Spleen (tissue), 11 donors: ENCODE results near the gene PEAK1. TPM values are rescaled to one million over a fixed set of nuclear protein-coding genes. Genes with fewer than 3 reads are reported as not detected.

Source experiments
- DNase-seq: peaks from one replicate; pipeline ENCODE4 v3.0.0-alpha.2; 2020
- H3K27ac ChIP-seq, 8 donors: fragments of 200-600 bp; sonication (generic) in 7 of 8; 1 replicate in 4 of 8; 2 replicates in 4 of 8; pipeline versions ENCODE4 v1.5.0 to v1.8.0; 2016 to 2021; ENCODE audit warnings: inconsistent platforms in 4 of 8, mild to moderate bottlenecking in 4 of 8, moderate library complexity in 1 of 8
- H3K27me3 ChIP-seq, 7 donors: fragments of 200-600 bp; sonication (generic) in 6 of 7; replicated peaks in 1 of 7; 1 replicate in 4 of 7; 2 replicates in 3 of 7; pipeline versions ENCODE4 v1.5.0 to v1.8.0; 2016 to 2021; ENCODE audit warnings: inconsistent platforms in 3 of 7, mild to moderate bottlenecking in 1 of 7
- H3K36me3 ChIP-seq, 6 donors: fragments of 200-600 bp; sonication (generic) in 5 of 6; 1 replicate in 4 of 6; 2 replicates in 2 of 6; pipeline versions ENCODE4 v1.5.0 to v1.8.0; 2016 to 2021; ENCODE audit warnings: inconsistent platforms in 2 of 6
- H3K4me1 ChIP-seq, 6 donors: fragments of 200-600 bp; sonication (generic) in 5 of 6; 1 replicate in 3 of 6; 2 replicates in 3 of 6; pipeline versions ENCODE4 v1.5.0 to v1.8.0; 2016 to 2021; ENCODE audit warnings: inconsistent platforms in 3 of 6
- H3K4me3 ChIP-seq, 8 donors: fragments of 200-600 bp; sonication (generic) in 7 of 8; 1 replicate in 4 of 8; 2 replicates in 4 of 8; pipeline versions ENCODE4 v1.5.0 to v1.8.0; 2016 to 2021; ENCODE audit warnings: inconsistent platforms in 4 of 8, mild to moderate bottlenecking in 4 of 8, moderate library complexity in 2 of 8
- H3K9me3 ChIP-seq, 8 donors: fragments of 200-600 bp; sonication (generic) in 7 of 8; 1 replicate in 4 of 8; 2 replicates in 4 of 8; pipeline versions ENCODE4 v1.5.0 to v1.8.0; 2016 to 2021; ENCODE audit warnings: inconsistent platforms in 4 of 8
- POLR2A ChIP-seq, 3 donors: fragments of 450-650 bp; IDR thresholded peaks; one replicate each; pipeline ENCODE4 v1.5.1; 2017; ENCODE audit warnings: antibody characterized with exemption in 3 of 3, mild to moderate bottlenecking in 1 of 3
- POLR2AphosphoS5 ChIP-seq, 3 donors: sonication (generic); formaldehyde crosslinking; IDR thresholded peaks; one replicate each; pipeline ENCODE4 v1.5.1; 2017; ENCODE audit warnings: antibody characterized with exemption in 3 of 3
- WGBS, 5 donors: extraction: QIAGEN DNeasy Blood & Tissue Kit in 3 of 5; methylation state at CpG; one replicate each; pipeline versions ENCODE4 v1.1.5 to v1.1.7; 2013 to 2018; 5-methylcytosine and 5-hydroxymethylcytosine counted together
- intact Hi-C: fragments of 100-400 bp; cut with DNase I; formaldehyde crosslinking; loops from one replicate; pipeline ENCODE4 v1.15.0; 2023; ENCODE audit warnings: low total_unique reads
- polyA plus RNA-seq, 3 donors: library from polyadenylated mRNA; stranded (reverse); fragments of 200-250 nt; gene quantifications; one replicate each; pipeline ENCODE4 v1.2.1, GENCODE V29; 2013
- total RNA-seq, 7 donors: library from RNA; depleted of rRNA in 3 of 7; stranded (reverse); fragments of >200 nt in 3 of 7; fragmentation: NEBNext Ultra II Directional in 4 of 7; extraction: Animal tissue kit (Norgen Biotek cat#: 25700) in 4 of 7; gene quantifications; one replicate each; pipeline versions ENCODE4 v1.1.0 to v1.2.1, GENCODE V29; 2016 to 2021
- TF ChIP-seq, protein P1 (sequence below), 11 experiments: fragments of 200-600 bp in 7 of 11; fragments of 450-650 bp in 4 of 11; sonication (generic) in 4 of 11; IDR thresholded peaks in 8 of 11; conservative IDR thresholded peaks in 3 of 11; 1 replicate in 7 of 11; 2 replicates in 4 of 11; pipeline versions ENCODE4 v1.4.0 to v1.8.0; 2016 to 2021; ENCODE audit warnings: antibody characterized with exemption in 11 of 11, inconsistent platforms in 4 of 11, mild to moderate bottlenecking in 1 of 11
- donor health status: healthy with polysubstance abuse.
- donor health status: DM: no; HTN: no; CAD: no; lungs with moderate emphysema.
- donor health status: DM: no; HTN: no; CAD: no.
- donor health status: Bipolar disorder and iron deficiency.
- donor health status: healthy.
- donor health status: DM: no; HTN: no; CAD: no.
- donor health status: DM: yes; HTN: yes; CAD: no.

PEAK1 gene
- total and polyA plus RNA-seq, 10 donors: 5.0 to 415 (median 175) TPM

- TF ChIP-seq POLR2A (IDR thresholded peaks at IDR 0.05): no peak
- TF ChIP-seq, protein P1, sequence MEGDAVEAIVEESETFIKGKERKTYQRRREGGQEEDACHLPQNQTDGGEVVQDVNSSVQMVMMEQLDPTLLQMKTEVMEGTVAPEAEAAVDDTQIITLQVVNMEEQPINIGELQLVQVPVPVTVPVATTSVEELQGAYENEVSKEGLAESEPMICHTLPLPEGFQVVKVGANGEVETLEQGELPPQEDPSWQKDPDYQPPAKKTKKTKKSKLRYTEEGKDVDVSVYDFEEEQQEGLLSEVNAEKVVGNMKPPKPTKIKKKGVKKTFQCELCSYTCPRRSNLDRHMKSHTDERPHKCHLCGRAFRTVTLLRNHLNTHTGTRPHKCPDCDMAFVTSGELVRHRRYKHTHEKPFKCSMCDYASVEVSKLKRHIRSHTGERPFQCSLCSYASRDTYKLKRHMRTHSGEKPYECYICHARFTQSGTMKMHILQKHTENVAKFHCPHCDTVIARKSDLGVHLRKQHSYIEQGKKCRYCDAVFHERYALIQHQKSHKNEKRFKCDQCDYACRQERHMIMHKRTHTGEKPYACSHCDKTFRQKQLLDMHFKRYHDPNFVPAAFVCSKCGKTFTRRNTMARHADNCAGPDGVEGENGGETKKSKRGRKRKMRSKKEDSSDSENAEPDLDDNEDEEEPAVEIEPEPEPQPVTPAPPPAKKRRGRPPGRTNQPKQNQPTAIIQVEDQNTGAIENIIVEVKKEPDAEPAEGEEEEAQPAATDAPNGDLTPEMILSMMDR (IDR thresholded peaks at IDR 0.05 in 8 of 11, conservative IDR thresholded peaks at IDR 0.05 in 3 of 11): no peak
- Histone ChIP-seq H3K4me3 (no peak overlapping the region), H3K9me3 (peaks cover 0 to 31% (median 23%) of the 10 kb centered on the region in 8 donors), H3K27me3 (no peaks in the 10 kb centered on the region), H3K4me1 (peaks cover 0 to 27% (median 12%) of the 10 kb centered on the region in 6 donors), H3K27ac (peak overlapping the region in 7 of 8 donors; percentile 62 to 76 (median 71)), H3K36me3 (peaks cover 0 to 63% (median 7%) of the 10 kb centered on the region in 6 donors)
- no peak for DNase-seq
- intact Hi-C loops: no loop called here
Observed at GRCh38 chr15:77143616-77144015, 276.3 kb downstream of the PEAK1 start.

- H3K4me1 ChIP-seq: peaks cover 0 to 27% (median 12%) of the 10 kb centered on the region in 6 donors
- H3K9me3 ChIP-seq: peaks cover 0 to 31% (median 23%) of the 10 kb centered on the region in 8 donors
- no peak for DNase-seq
- H3K4me3 ChIP-seq: no peak overlapping the region
- intact Hi-C loops: no loop called here
- no peaks in the 10 kb centered on the region for H3K27me3 ChIP-seq
- no peak for TF ChIP-seq POLR2AphosphoS5 (IDR thresholded peaks at IDR 0.05)
- no peak for TF ChIP-seq POLR2A (IDR thresholded peaks at IDR 0.05)
- TF ChIP-seq, protein P1 (IDR thresholded peaks at IDR 0.05 in 8 of 11, conservative IDR thresholded peaks at IDR 0.05 in 3 of 11): no peak
- 92 to 95% (median 94%) methylated on average over 7 of the region's 7 CpGs for WGBS, 5 donors
- H3K27ac ChIP-seq: peak overlapping the region in 6 of 8 donors; percentile 62 to 76 (median 71)
- H3K36me3 ChIP-seq: peaks cover 0 to 67% (median 8%) of the 10 kb centered on the region in 6 donors
Observed at GRCh38 chr15:77143191-77143590, 276.7 kb downstream of the PEAK1 start.

DNA sequence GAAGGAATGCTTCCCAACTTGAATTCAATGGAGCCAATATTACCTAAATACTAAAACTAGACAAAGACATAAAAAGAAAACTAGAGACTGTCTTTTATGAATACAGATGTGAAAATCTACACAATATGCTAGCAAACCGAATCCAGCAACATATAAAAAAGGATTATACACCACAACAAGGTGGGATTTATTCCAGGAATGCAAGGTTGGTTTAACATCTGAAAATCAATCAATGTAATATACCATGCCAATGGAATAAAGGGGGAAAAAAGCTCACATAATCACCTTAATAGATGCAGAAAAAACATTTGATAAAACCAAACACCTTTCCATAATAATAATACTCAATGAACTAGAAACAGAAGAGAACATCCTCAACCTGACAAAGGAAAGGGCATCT, 279.7 kb downstream of the PEAK1 start:
- DNase-seq: no peak
- Histone ChIP-seq H3K36me3 (peaks cover 0 to 81% (median 8%) of the 10 kb centered on the region in 6 donors), H3K4me3 (no peak overlapping the region), H3K27ac (no peak overlapping the region), H3K4me1 (peaks cover 0 to 25% (median 7%) of the 10 kb centered on the region in 6 donors), H3K27me3 (no peaks in the 10 kb centered on the region), H3K9me3 (peaks cover 0 to 43% (median 25%) of the 10 kb centered on the region in 8 donors)
- WGBS, 5 donors: 80 to 92% (median 91%) methylated on average over 1 of the region's 1 CpG
- TF ChIP-seq POLR2AphosphoS5 (IDR thresholded peaks at IDR 0.05) (no peak), POLR2A (IDR thresholded peaks at IDR 0.05) (no peak)
- intact Hi-C loops: no loop called here

DNA sequence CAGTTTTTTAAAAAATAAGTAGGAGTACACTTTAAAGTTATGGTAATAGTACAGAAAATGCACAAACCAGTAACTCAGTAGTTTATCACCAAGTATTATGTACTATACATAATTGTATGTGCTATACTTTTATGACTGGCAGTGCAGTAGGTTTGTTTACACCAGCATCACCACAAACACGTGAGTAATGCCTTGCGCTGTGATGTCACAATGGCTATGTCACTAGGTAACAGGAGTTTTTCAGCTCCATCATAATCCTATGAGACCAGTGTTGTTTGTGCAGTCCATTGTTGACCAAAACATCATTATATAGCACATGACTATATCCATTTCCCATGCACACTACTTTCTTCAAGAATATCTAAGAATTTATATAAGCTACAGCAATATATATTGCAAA, 280.6 kb downstream of the PEAK1 start:
- no peak for TF ChIP-seq POLR2AphosphoS5 (IDR thresholded peaks at IDR 0.05)
- TF ChIP-seq POLR2A (IDR thresholded peaks at IDR 0.05): no peak
- DNase-seq: no peak
- 90 to 98% (median 96%) methylated on average over 2 of the region's 2 CpGs for WGBS, 5 donors
- Histone ChIP-seq H3K27me3 (no peaks in the 10 kb centered on the region), H3K4me3 (no peak overlapping the region), H3K9me3 (peaks cover 0 to 43% (median 25%) of the 10 kb centered on the region in 8 donors), H3K4me1 (peaks cover 0 to 15% (median 7%) of the 10 kb centered on the region in 6 donors), H3K27ac (no peak overlapping the region), H3K36me3 (peaks cover 0 to 82% (median 8%) of the 10 kb centered on the region in 6 donors)
- intact Hi-C loops: no loop called here

GRCh38 chr15:77138167-77138522, 281.8 kb downstream of the PEAK1 start:
- no peak for DNase-seq
- intact Hi-C loops: no loop called here
- TF ChIP-seq, protein P1 (IDR thresholded peaks at IDR 0.05 in 8 of 11, conservative IDR thresholded peaks at IDR 0.05 in 3 of 11): no peak
- TF ChIP-seq POLR2AphosphoS5 (IDR thresholded peaks at IDR 0.05) (no peak), POLR2A (IDR thresholded peaks at IDR 0.05) (no peak)
- Histone ChIP-seq H3K36me3 (peaks cover 0 to 81% (median 12%) of the 10 kb centered on the region in 6 donors), H3K27ac (no peak overlapping the region), H3K9me3 (peaks cover 0 to 43% (median 25%) of the 10 kb centered on the region in 8 donors), H3K4me3 (no peak overlapping the region), H3K27me3 (no peaks in the 10 kb centered on the region), H3K4me1 (peaks cover 0 to 4% (median 0%) of the 10 kb centered on the region in 6 donors)
- WGBS, 5 donors: 97 to 98% (median 98%) methylated on average over 2 of the region's 2 CpGs
